G401.6 (cell line): ENCODE results near the gene P2RX3.
"Not testable (repeated sequence)": the region's sequence is repeated elsewhere in the genome, so short reads cannot be mapped to it uniquely, and the experiment has no call there.

Experiments
- FAIRE-seq: peaks from 2 replicates; lab custom pipeline; 2012; peaks lifted over from hg19 to GRCh38; lab: Jason Lieb, UNC

P2RX3 gene

DNA sequence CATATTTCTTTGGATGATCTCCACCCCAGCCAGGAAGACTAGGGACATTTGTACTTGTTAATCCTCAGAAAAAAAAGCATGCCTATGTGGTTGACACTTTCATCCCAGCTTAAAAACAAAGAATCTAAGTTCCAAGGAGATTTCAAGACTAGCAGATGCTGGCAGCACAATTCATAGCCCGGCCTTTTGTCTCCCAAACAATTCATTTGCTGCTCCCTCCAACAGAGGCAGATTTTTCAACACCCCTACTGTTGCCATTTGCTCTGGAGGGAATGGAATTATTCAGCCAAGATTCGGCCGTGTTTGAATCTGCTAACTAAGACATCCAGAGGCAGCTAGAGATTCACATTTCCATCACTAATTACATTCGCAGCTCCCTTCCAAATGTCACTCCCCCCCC, 15.3 kb downstream of the P2RX3 start:
- no peak for FAIRE-seq

- FAIRE-seq, result no peak
Observed at GRCh38 chr11:57353852-57354251, 15.7 kb downstream of the P2RX3 start.

GRCh38 chr11:57354699-57355098, 16.5 kb downstream of the P2RX3 start:
- no peak for FAIRE-seq

GRCh38 chr11:57356268-57356667, 18.1 kb downstream of the P2RX3 start:
- no peak for FAIRE-seq

DNA sequence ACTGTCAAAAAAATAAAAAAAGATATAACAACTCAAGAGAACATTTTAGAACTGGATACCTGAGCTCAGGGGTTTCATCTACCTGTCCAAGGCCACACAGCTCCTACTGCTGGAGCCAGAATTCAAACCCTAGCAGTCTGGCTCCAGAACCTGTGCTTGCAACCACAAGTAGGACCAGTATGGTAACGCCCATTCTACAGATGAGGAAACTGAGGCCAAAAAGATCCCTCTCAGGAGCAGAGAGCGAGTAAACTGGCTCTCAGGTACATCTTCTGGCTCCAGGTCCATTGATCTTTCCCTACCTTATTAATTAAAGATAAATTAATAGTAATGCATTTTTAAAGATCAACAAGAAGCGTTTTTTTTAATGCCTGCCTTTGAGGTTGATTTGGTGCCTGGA, 19.2 kb downstream of the P2RX3 start:
- FAIRE-seq, result no peak

DNA sequence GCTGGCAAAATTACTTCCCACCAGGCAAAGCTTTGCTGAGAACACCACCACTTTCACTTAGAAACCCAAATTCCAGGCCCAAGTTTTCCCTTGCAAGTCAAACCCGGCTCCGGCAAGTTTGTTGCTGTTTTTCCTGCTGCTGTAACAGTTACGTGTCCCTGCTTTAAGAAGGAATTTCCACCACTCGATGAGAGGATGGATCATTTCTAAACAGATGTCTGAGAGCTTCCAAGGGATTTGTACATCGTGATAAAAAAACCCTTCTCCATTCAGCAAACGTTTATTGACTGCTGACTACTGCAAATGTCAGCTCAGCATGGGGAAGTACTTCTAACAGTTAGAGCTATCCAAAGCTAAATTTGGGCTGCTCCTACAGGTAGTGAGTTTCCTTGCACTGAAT, 19.7 kb downstream of the P2RX3 start:
- no peak for FAIRE-seq

GRCh38 chr11:57358543-57358961, 20.4 kb downstream of the P2RX3 start:
- FAIRE-seq, result no peak

DNA sequence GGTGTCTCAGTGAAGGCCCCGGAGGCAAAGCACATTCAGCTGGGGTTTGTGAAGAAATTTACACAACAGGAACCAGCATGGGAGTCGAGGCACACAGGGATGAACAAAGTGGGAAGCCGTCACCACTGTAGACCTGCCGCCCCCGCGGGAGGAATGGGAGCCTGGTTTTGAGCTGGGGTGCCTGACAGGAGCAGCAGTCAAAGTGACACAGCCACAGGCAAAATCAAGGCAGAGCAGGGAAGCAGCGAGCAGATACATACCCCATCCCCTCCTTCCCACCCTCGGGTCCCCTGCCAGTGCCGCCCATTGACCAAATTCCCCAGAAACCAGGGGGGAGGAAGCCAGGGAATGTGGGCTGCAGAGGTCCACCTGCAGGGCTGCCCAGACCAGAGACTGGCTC, 20.8 kb downstream of the P2RX3 start:
- FAIRE-seq, result no peak

- FAIRE-seq, result no peak
Observed at GRCh38 chr11:57359396-57359795, 21.2 kb downstream of the P2RX3 start.

- FAIRE-seq, result no peak
Observed at GRCh38 chr11:57359896-57360690, 21.9 kb downstream of the P2RX3 start.

GRCh38 chr11:57360991-57361390, 22.8 kb downstream of the P2RX3 start:
- FAIRE-seq, result no peak

DNA sequence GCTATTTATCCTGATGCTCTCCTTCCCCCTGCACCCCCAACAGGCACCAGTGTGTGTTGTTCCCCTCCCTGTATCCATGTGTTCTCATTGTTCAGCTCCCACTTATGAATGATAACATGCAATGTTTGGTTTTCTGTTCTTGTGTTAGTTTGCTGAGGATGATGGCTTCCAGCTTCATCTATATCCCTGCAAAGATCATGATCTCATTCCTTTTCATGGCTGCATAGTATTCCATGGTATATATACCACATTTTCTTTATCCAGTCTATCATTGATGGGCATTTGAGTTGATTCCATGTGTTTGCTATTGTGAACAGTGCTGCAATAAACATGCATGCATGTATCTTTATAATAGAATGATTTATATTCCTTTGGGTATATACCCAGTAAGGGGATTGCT, 23.3 kb downstream of the P2RX3 start:
- not testable (repeated sequence) for FAIRE-seq

DNA sequence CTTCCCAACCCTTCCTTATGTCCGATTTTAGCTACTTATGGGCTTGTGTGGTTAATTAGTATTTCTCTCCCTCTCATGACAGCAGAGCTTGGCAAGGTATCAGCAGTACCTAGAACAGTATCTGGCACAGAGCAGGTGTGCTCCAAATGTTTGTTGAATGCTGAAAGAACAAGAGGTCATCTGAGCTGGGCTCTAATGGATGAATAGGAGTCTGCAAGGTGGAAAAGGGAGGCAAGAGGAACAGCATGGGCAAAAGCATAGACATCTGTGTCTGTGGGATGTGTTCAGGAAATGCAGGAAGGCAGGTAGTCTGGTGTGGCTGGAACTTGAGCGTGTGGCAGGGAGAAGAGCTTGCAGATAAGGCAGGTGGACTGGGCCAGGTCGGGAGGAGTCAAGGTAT, 23.8 kb downstream of the P2RX3 start:
- no peak for FAIRE-seq

- no peak for FAIRE-seq
Observed at GRCh38 chr11:57363131-57364080, 25.3 kb downstream of the P2RX3 start.

GRCh38 chr11:57364851-57365660, 26.9 kb downstream of the P2RX3 start:
- no peak for FAIRE-seq

DNA sequence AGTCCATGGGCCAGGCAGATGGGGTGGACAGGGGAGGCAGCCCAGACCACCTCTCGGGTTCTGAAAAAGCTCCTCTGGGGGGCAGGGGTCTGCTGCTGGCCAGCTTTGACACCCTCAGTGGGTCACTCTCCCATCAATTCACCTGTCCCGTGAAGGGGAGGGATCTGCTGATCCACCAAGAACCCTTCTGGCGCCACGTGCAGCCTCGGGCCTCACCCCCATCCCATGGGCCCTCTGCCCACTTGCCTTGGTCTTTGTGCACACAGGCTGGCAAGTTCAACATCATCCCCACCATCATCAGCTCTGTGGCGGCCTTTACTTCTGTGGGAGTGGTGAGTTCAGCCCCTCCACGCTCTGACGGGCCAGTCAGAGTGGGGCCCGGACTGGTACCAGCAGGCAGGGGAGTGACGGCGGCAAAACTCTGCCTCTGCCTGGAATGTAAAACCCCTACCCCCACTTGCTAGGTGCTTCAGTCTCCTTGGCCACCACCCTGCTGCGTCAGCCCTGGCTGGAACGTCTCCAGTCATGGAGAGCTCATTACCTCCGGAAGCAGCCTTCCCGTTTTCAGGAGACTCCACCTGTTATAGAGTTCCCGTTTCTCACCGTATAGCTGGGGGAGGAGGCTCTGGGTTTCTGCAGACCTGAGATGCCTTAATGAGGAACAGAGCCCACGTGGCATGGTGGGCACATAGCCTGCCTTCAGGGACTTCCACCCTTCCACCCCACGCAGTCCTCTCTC, 30.1 kb downstream of the P2RX3 start:
- no peak for FAIRE-seq

GRCh38 chr11:57368845-57369232, 30.7 kb downstream of the P2RX3 start:
- no peak for FAIRE-seq

GRCh38 chr11:57370251-57370650, 32.1 kb downstream of the P2RX3 start:
- no peak for FAIRE-seq

DNA sequence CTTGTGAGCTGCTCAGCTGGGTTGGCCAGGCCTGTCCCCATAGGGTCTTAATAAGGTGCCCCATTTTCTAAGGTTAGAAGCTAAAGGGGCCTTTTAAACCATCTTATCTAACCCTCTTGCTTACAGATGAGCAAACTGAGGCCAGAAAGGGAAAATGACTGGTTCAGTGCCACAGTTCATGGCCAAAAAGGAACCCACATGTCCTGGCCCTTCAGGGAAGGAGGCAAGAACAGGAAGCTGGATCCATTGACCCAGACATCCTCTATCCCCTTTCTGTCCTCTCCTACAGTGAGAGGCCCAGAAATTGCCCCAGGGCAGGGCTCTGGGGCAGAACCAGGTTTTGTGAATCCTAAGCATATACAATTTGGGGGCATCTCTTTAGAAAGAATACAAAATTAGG, 32.8 kb downstream of the P2RX3 start:
- no peak for FAIRE-seq

GRCh38 chr11:57373146-57373545, 35.0 kb downstream of the P2RX3 start:
- no peak for FAIRE-seq

DNA sequence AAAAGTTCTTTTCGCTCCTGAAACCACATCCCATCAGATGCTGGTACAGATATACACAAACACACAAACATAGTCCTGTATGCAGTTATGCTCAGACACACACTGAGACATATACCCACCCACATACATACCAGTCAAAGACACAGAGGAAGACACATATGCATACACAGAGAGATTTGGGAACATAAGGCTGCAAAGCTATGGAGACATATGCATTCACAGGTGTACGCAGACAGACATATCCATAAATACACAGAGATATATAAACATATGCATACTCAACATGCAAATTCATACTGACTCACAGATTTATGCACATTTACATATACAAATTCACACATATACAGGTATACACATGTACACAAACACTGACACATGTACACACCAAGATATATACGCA, 36.8 kb downstream of the P2RX3 start:
- no peak for FAIRE-seq

DNA sequence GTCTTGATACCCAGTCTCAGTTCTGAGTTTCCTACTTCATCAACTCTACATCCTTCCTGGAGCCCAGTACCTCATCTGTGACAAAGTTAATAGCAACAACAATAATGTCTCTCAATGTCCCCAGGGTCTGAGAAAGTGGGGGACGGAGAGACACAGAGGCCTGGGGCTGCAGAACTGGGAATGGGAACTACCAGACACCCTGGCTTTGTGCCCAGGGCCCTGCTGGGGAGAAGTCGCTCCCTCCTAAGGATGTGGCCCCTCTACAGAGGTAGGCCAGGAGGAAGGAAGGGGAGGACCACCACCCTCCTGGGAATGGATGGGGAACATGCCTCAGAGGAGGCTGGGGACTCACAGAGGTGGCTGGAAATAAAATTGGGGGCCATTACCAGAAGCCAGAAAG, 37.3 kb downstream of the P2RX3 start:
- no peak for FAIRE-seq
